ENCODE results near the gene VLDLR. TPM values are rescaled to one million over a fixed set of nuclear protein-coding genes. Genes with fewer than 3 reads are reported as not detected.

VLDLR gene
- total and polyA plus RNA-seq, 2 donors = 1.6 to 1.8 TPM

GRCh38 chr9:2615497-2615896 lies 6.1 kb upstream of the VLDLR start:
- no peaks in the 10 kb centered on the region for H3K9me3 ChIP-seq (ENCODE audit: control insufficient read depth in 2 of 2, insufficient read depth in 1 of 2, low read length in 1 of 2)
- no peak for DNase-seq (ENCODE audit: low read depth in 6 of 9, low spot score in 9 of 9)
- no peak overlapping the region for H3K27ac ChIP-seq (ENCODE audit: low read depth in 1 of 2, low read length in 1 of 2)
- peaks cover 11 to 19% of the 10 kb centered on the region in 2 donors for H3K27me3 ChIP-seq (ENCODE audit: control insufficient read depth in 2 of 2, insufficient read depth in 1 of 2, low read length in 1 of 2)
- 88% methylated on average over 7 of the region's 7 CpGs for WGBS
- no peaks in the 10 kb centered on the region for H3K4me1 ChIP-seq (ENCODE audit: control insufficient read depth in 2 of 2, insufficient read depth in 2 of 2, low read length in 2 of 2)
- no peak overlapping the region for H3K4me3 ChIP-seq (ENCODE audit: low read length in 2 of 2)
- H3K36me3 ChIP-seq (ENCODE audit: control insufficient read depth in 2 of 2, insufficient read depth in 2 of 2, low read length in 1 of 2) = no peaks in the 10 kb centered on the region

GRCh38 chr9:2616692-2617377 lies 4.8 kb upstream of the VLDLR start:
- no peaks in the 10 kb centered on the region for H3K36me3 ChIP-seq (ENCODE audit: control insufficient read depth in 2 of 2, insufficient read depth in 2 of 2, low read length in 1 of 2)
- H3K4me3 ChIP-seq (ENCODE audit: low read length in 2 of 2) = no peak overlapping the region
- H3K4me1 ChIP-seq (ENCODE audit: control insufficient read depth in 2 of 2, insufficient read depth in 2 of 2, low read length in 2 of 2) = peaks cover 4 to 5% of the 10 kb centered on the region in 2 donors
- 96% methylated on average over 4 of the region's 4 CpGs for WGBS
- H3K9me3 ChIP-seq (ENCODE audit: control insufficient read depth in 2 of 2, insufficient read depth in 1 of 2, low read length in 1 of 2) = no peaks in the 10 kb centered on the region
- H3K27ac ChIP-seq (ENCODE audit: low read depth in 1 of 2, low read length in 1 of 2) = no peak overlapping the region
- H3K27me3 ChIP-seq (ENCODE audit: control insufficient read depth in 2 of 2, insufficient read depth in 1 of 2, low read length in 1 of 2) = peaks cover 22 to 32% of the 10 kb centered on the region in 2 donors
- DNase-seq (ENCODE audit: low read depth in 6 of 9, low spot score in 9 of 9) = no peak

GRCh38 chr9:2618289-2618688 lies 3.3 kb upstream of the VLDLR start:
- peaks cover 7 to 11% of the 10 kb centered on the region in 2 donors for H3K4me1 ChIP-seq (ENCODE audit: control insufficient read depth in 2 of 2, insufficient read depth in 2 of 2, low read length in 2 of 2)
- no peaks in the 10 kb centered on the region for H3K36me3 ChIP-seq (ENCODE audit: control insufficient read depth in 2 of 2, insufficient read depth in 2 of 2, low read length in 1 of 2)
- WGBS = 94% methylated on average over 1 of the region's 1 CpG
- H3K27me3 ChIP-seq (ENCODE audit: control insufficient read depth in 2 of 2, insufficient read depth in 1 of 2, low read length in 1 of 2) = peaks cover 36 to 47% of the 10 kb centered on the region in 2 donors
- H3K9me3 ChIP-seq (ENCODE audit: control insufficient read depth in 2 of 2, insufficient read depth in 1 of 2, low read length in 1 of 2) = no peaks in the 10 kb centered on the region
- H3K4me3 ChIP-seq (ENCODE audit: low read length in 2 of 2) = no peak overlapping the region
- no peak overlapping the region for H3K27ac ChIP-seq (ENCODE audit: low read depth in 1 of 2, low read length in 1 of 2)
- no peak for DNase-seq (ENCODE audit: low read depth in 6 of 9, low spot score in 9 of 9)

- WGBS = 3% methylated on average over 66 of the region's 66 CpGs
- Histone ChIP-seq H3K27ac (ENCODE audit: low read depth in 1 of 2, low read length in 1 of 2) (no peak overlapping the region), H3K4me3 (ENCODE audit: low read length in 2 of 2) (peak overlapping the region in 1 of 2 donors; percentile 59), H3K36me3 (ENCODE audit: control insufficient read depth in 2 of 2, insufficient read depth in 2 of 2, low read length in 1 of 2) (no peaks in the 10 kb centered on the region), H3K27me3 (ENCODE audit: control insufficient read depth in 2 of 2, insufficient read depth in 1 of 2, low read length in 1 of 2) (peaks cover 55 to 69% of the 10 kb centered on the region in 2 donors), H3K9me3 (ENCODE audit: control insufficient read depth in 2 of 2, insufficient read depth in 1 of 2, low read length in 1 of 2) (peaks cover 0 to 1% of the 10 kb centered on the region in 2 donors), H3K4me1 (ENCODE audit: control insufficient read depth in 2 of 2, insufficient read depth in 2 of 2, low read length in 2 of 2) (peaks cover 7 to 11% of the 10 kb centered on the region in 2 donors)
- peak in 3 of 9 donors; percentile 11 to 39 (median 20) for DNase-seq (ENCODE audit: low read depth in 6 of 9, low spot score in 9 of 9)
Observed at GRCh38 chr9:2620919-2621721, 467 bp upstream of the VLDLR start.

GRCh38 chr9:2622461-2623287 lies 1.1 kb downstream of the VLDLR start:
- Histone ChIP-seq H3K9me3 (ENCODE audit: control insufficient read depth in 2 of 2, insufficient read depth in 1 of 2, low read length in 1 of 2) (peaks cover 0 to 1% of the 10 kb centered on the region in 2 donors), H3K27me3 (ENCODE audit: control insufficient read depth in 2 of 2, insufficient read depth in 1 of 2, low read length in 1 of 2) (peaks cover 55 to 72% of the 10 kb centered on the region in 2 donors), H3K27ac (ENCODE audit: low read depth in 1 of 2, low read length in 1 of 2) (no peak overlapping the region), H3K36me3 (ENCODE audit: control insufficient read depth in 2 of 2, insufficient read depth in 2 of 2, low read length in 1 of 2) (no peaks in the 10 kb centered on the region), H3K4me3 (ENCODE audit: low read length in 2 of 2) (peak overlapping the region; percentile 24 to 59), H3K4me1 (ENCODE audit: control insufficient read depth in 2 of 2, insufficient read depth in 2 of 2, low read length in 2 of 2) (peaks cover 7 to 11% of the 10 kb centered on the region in 2 donors)
- peak in 1 of 9 donors; percentile 11 for DNase-seq (ENCODE audit: low read depth in 6 of 9, low spot score in 9 of 9)
- WGBS = 2% methylated on average over 82 of the region's 82 CpGs

- Histone ChIP-seq H3K36me3 (ENCODE audit: control insufficient read depth in 2 of 2, insufficient read depth in 2 of 2, low read length in 1 of 2) (no peaks in the 10 kb centered on the region), H3K27me3 (ENCODE audit: control insufficient read depth in 2 of 2, insufficient read depth in 1 of 2, low read length in 1 of 2) (peaks cover 55 to 72% of the 10 kb centered on the region in 2 donors), H3K27ac (ENCODE audit: low read depth in 1 of 2, low read length in 1 of 2) (no peak overlapping the region), H3K9me3 (ENCODE audit: control insufficient read depth in 2 of 2, insufficient read depth in 1 of 2, low read length in 1 of 2) (peaks cover 0 to 1% of the 10 kb centered on the region in 2 donors), H3K4me1 (ENCODE audit: control insufficient read depth in 2 of 2, insufficient read depth in 2 of 2, low read length in 2 of 2) (peaks cover 7 to 11% of the 10 kb centered on the region in 2 donors), H3K4me3 (ENCODE audit: low read length in 2 of 2) (peak overlapping the region in 1 of 2 donors; percentile 7)
- peak in 1 of 9 donors; percentile 9 for DNase-seq (ENCODE audit: low read depth in 6 of 9, low spot score in 9 of 9)
- 27% methylated on average over 34 of the region's 34 CpGs for WGBS
Observed at GRCh38 chr9:2623288-2624050, 1.9 kb downstream of the VLDLR start.

GRCh38 chr9:2624051-2624682 lies 2.6 kb downstream of the VLDLR start:
- Histone ChIP-seq H3K27me3 (ENCODE audit: control insufficient read depth in 2 of 2, insufficient read depth in 1 of 2, low read length in 1 of 2) (peaks cover 51 to 65% of the 10 kb centered on the region in 2 donors), H3K27ac (ENCODE audit: low read depth in 1 of 2, low read length in 1 of 2) (no peak overlapping the region), H3K9me3 (ENCODE audit: control insufficient read depth in 2 of 2, insufficient read depth in 1 of 2, low read length in 1 of 2) (peaks cover 0 to 1% of the 10 kb centered on the region in 2 donors), H3K36me3 (ENCODE audit: control insufficient read depth in 2 of 2, insufficient read depth in 2 of 2, low read length in 1 of 2) (no peaks in the 10 kb centered on the region), H3K4me3 (ENCODE audit: low read length in 2 of 2) (no peak overlapping the region), H3K4me1 (ENCODE audit: control insufficient read depth in 2 of 2, insufficient read depth in 2 of 2, low read length in 2 of 2) (peaks cover 7 to 11% of the 10 kb centered on the region in 2 donors)
- WGBS = 95% methylated on average over 1 of the region's 1 CpG
- no peak for DNase-seq (ENCODE audit: low read depth in 6 of 9, low spot score in 9 of 9)

- no peak overlapping the region for H3K27ac ChIP-seq (ENCODE audit: low read depth in 1 of 2, low read length in 1 of 2)
- no peak overlapping the region for H3K4me3 ChIP-seq (ENCODE audit: low read length in 2 of 2)
- H3K27me3 ChIP-seq (ENCODE audit: control insufficient read depth in 2 of 2, insufficient read depth in 1 of 2, low read length in 1 of 2) = peaks cover 44 to 53% of the 10 kb centered on the region in 2 donors
- no peak for DNase-seq (ENCODE audit: low read depth in 6 of 9, low spot score in 9 of 9)
- peaks cover 7 to 11% of the 10 kb centered on the region in 2 donors for H3K4me1 ChIP-seq (ENCODE audit: control insufficient read depth in 2 of 2, insufficient read depth in 2 of 2, low read length in 2 of 2)
- H3K9me3 ChIP-seq (ENCODE audit: control insufficient read depth in 2 of 2, insufficient read depth in 1 of 2, low read length in 1 of 2) = peaks cover 0 to 1% of the 10 kb centered on the region in 2 donors
- no peaks in the 10 kb centered on the region for H3K36me3 ChIP-seq (ENCODE audit: control insufficient read depth in 2 of 2, insufficient read depth in 2 of 2, low read length in 1 of 2)
- WGBS = 95% methylated on average over 4 of the region's 4 CpGs
Observed at GRCh38 chr9:2625427-2625826, 3.8 kb downstream of the VLDLR start.
